ENCODE measurements around the gene TWIST2. TPM values are rescaled to one million over a fixed set of nuclear protein-coding genes. Genes with fewer than 3 reads are reported as not detected.

TWIST2 gene
- total RNA-seq, 1 experiment from 2014 or later = not detected

- H3K27me3 ChIP-seq (replicated peaks; ENCODE audit: insufficient read depth, low read depth, low read length, poor library complexity) = peaks cover 12% of the 10 kb centered on the region
- ChIA-PET CTCF (no interaction called here), POLR2A (ENCODE audit: low non-redundant PET) (no interaction called here)
- intact Hi-C loops (cut with micrococcal nuclease; ENCODE audit: unreplicated experiment) = no loop called here
- TF ChIP-seq, protein P1, sequence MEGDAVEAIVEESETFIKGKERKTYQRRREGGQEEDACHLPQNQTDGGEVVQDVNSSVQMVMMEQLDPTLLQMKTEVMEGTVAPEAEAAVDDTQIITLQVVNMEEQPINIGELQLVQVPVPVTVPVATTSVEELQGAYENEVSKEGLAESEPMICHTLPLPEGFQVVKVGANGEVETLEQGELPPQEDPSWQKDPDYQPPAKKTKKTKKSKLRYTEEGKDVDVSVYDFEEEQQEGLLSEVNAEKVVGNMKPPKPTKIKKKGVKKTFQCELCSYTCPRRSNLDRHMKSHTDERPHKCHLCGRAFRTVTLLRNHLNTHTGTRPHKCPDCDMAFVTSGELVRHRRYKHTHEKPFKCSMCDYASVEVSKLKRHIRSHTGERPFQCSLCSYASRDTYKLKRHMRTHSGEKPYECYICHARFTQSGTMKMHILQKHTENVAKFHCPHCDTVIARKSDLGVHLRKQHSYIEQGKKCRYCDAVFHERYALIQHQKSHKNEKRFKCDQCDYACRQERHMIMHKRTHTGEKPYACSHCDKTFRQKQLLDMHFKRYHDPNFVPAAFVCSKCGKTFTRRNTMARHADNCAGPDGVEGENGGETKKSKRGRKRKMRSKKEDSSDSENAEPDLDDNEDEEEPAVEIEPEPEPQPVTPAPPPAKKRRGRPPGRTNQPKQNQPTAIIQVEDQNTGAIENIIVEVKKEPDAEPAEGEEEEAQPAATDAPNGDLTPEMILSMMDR (conservative IDR thresholded peaks at IDR 0.05; ENCODE audit: low read depth, low read length) = no peak
- TF ChIP-seq EZH2 (IDR thresholded peaks at IDR 0.05; ENCODE audit: borderline replicate concordance, low read depth, low read length, poor library complexity, severe bottlenecking) = no peak
- no peak for DNase-seq (ENCODE audit: low spot score)
- H3K27ac ChIP-seq (ENCODE audit: low read depth, low read length, poor library complexity, severe bottlenecking) = no peak overlapping the region
- no peaks in the 10 kb centered on the region for H3K4me1 ChIP-seq (ENCODE audit: insufficient read depth, low read length, poor library complexity, severe bottlenecking)
- no peaks in the 10 kb centered on the region for H3K36me3 ChIP-seq (ENCODE audit: insufficient read depth, low read length, poor library complexity, severe bottlenecking)
- H3K4me3 ChIP-seq (ENCODE audit: low read depth, low read length, poor library complexity, severe bottlenecking) = no peak overlapping the region
- no peaks in the 10 kb centered on the region for H3K9me3 ChIP-seq (ENCODE audit: low read depth, low read length, poor library complexity, severe bottlenecking)
- BruUV-seq (replicated peaks) = no TSS peak
Observed at GRCh38 chr2:238952261-238952919, 104.5 kb downstream of the TWIST2 start.

- intact Hi-C loops (cut with micrococcal nuclease; ENCODE audit: unreplicated experiment) = no loop called here
- ChIA-PET CTCF (no interaction called here), POLR2A (ENCODE audit: low non-redundant PET) (no interaction called here)
- Histone ChIP-seq H3K4me3 (ENCODE audit: low read depth, low read length, poor library complexity, severe bottlenecking) (no peak overlapping the region), H3K9me3 (ENCODE audit: low read depth, low read length, poor library complexity, severe bottlenecking) (no peaks in the 10 kb centered on the region), H3K27ac (ENCODE audit: low read depth, low read length, poor library complexity, severe bottlenecking) (no peak overlapping the region), H3K4me1 (ENCODE audit: insufficient read depth, low read length, poor library complexity, severe bottlenecking) (no peaks in the 10 kb centered on the region), H3K27me3 (replicated peaks; ENCODE audit: insufficient read depth, low read depth, low read length, poor library complexity) (peaks cover 28% of the 10 kb centered on the region), H3K36me3 (ENCODE audit: insufficient read depth, low read length, poor library complexity, severe bottlenecking) (no peaks in the 10 kb centered on the region)
- BruUV-seq (replicated peaks) = no TSS peak
- TF ChIP-seq, protein P1 (conservative IDR thresholded peaks at IDR 0.05; ENCODE audit: low read depth, low read length) = no peak
- no peak for TF ChIP-seq EZH2 (IDR thresholded peaks at IDR 0.05; ENCODE audit: borderline replicate concordance, low read depth, low read length, poor library complexity, severe bottlenecking)
- DNase-seq (ENCODE audit: low spot score) = no peak
Observed at GRCh38 chr2:238954841-238955591, 107.1 kb downstream of the TWIST2 start.

DNA sequence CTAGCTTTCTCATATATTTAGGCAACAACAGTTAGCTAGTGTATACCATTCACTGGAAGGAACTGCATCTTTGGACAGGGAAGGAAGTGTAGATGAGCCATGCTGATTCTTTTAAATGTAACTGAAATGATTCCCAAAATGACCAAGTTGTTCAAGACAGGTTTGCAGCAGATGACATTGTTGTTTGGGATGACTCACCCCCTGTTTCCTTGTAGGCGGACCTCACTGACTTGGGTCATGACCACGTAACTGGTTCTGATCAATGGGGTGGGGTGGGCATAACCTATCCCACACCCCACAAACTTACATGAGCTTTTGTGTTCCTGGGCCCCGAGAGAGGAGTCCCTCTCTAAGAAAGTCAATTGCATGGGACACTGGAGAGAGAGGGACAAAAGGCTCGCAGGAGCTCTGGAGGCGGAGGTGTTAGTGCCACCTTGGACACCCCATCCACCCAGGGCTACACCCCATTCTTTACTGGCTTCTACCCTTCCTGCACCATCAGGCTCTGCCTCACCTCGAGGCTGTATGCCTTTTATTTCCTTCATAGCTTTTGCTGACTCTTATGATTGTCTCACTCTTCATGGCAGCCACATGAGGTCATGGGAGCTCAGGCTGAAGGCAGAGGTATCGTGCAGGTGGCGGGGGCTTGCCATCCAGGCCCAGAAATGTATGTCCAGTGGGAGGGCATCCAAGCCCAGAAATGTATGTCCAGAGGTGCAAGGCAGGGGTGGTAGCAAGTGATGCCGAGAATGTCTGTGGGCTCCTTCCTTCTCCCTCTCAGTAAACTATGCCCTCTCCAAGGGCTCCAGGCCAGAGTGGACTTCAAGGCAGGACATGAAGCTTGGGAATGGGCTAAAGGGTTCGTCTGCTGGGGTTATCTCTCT, 108.0 kb downstream of the TWIST2 start:
- DNase-seq (ENCODE audit: low spot score) = no peak
- BruUV-seq (replicated peaks) = no TSS peak
- POLR2A ChIA-PET (ENCODE audit: low non-redundant PET) = no interaction called here

More for the DNA sequence above, 108.0 kb downstream of the TWIST2 start:
- Histone ChIP-seq H3K36me3 (ENCODE audit: insufficient read depth, low read length, poor library complexity, severe bottlenecking) (no peaks in the 10 kb centered on the region), H3K27me3 (replicated peaks; ENCODE audit: insufficient read depth, low read depth, low read length, poor library complexity) (peaks cover 26% of the 10 kb centered on the region), H3K4me3 (ENCODE audit: low read depth, low read length, poor library complexity, severe bottlenecking) (no peak overlapping the region), H3K27ac (ENCODE audit: low read depth, low read length, poor library complexity, severe bottlenecking) (no peak overlapping the region), H3K9me3 (ENCODE audit: low read depth, low read length, poor library complexity, severe bottlenecking) (no peaks in the 10 kb centered on the region), H3K4me1 (ENCODE audit: insufficient read depth, low read length, poor library complexity, severe bottlenecking) (no peaks in the 10 kb centered on the region)
- CTCF ChIA-PET = no interaction called here
- intact Hi-C loops (cut with micrococcal nuclease; ENCODE audit: unreplicated experiment) = no loop called here
- TF ChIP-seq, protein P1 (conservative IDR thresholded peaks at IDR 0.05; ENCODE audit: low read depth, low read length) = no peak
